H1 (cell line): ENCODE measurements around the gene ADAM12. TPM values are rescaled to one million over a fixed set of nuclear protein-coding genes. Genes with fewer than 3 reads are reported as not detected.

Source experiments
- CTCF ChIA-PET: fragments of 300-600 bp; sonication (Branson Sonifier 250); formaldehyde crosslinking; loops from one replicate; lab custom pipeline; 2021; ENCODE audit not compliant: partially characterized antibody; lab: Charles Lee
- POLR2A ChIA-PET: fragments of 300-600 bp; sonication (Branson Sonifier 250); formaldehyde crosslinking; loops from one replicate; lab custom pipeline; 2021; ENCODE audit warnings: inconsistent platforms; ENCODE audit not compliant: partially characterized antibody; lab: Charles Lee
- DNase-seq, 2 experiments: peaks; one replicate each; pipeline versions ENCODE4 v3.0.0 to v3.0.0-alpha.2; 2010 to 2022; ENCODE audit warnings: low spot score in 2 of 2, low read depth in 1 of 2, mixed read lengths in 1 of 2
- FAIRE-seq: peaks from 2 replicates; lab custom pipeline; 2011; peaks lifted over from hg19 to GRCh38; lab: Jason Lieb, UNC
- H2AFZ ChIP-seq: 2 replicates; pipeline ENCODE4 v1.8.1; 2012; ENCODE audit warnings: low read length, inconsistent platforms
- H2AK5ac ChIP-seq: 2 replicates; pipeline ENCODE4 v1.6.1; 2013; ENCODE audit warnings: low read depth, low read length
- H2BK120ac ChIP-seq: replicated peaks from 2 replicates; pipeline ENCODE3; 2013; ENCODE audit warnings: low read depth, low read length, inconsistent platforms
- H2BK12ac ChIP-seq: 2 replicates; pipeline ENCODE4 v1.6.1; 2013; ENCODE audit warnings: low read depth, low read length
- H2BK15ac ChIP-seq: 2 replicates; pipeline ENCODE4 v1.6.1; 2013; ENCODE audit warnings: low read length
- H2BK20ac ChIP-seq: 2 replicates; pipeline ENCODE4 v1.6.1; 2013; ENCODE audit warnings: low read length
- H2BK5ac ChIP-seq: 2 replicates; pipeline ENCODE4 v1.6.1; 2013; ENCODE audit warnings: low read depth, low read length
- H3K14ac ChIP-seq: 2 replicates; pipeline ENCODE4 v1.6.1; 2013; ENCODE audit warnings: inconsistent platforms; ENCODE audit not compliant: insufficient read length
- H3K18ac ChIP-seq: 2 replicates; pipeline ENCODE4 v1.6.1; 2013; ENCODE audit warnings: low read length; ENCODE audit errors: extremely low read depth
- H3K23ac ChIP-seq: 2 replicates; pipeline ENCODE4 v1.6.1; 2013; ENCODE audit warnings: inconsistent platforms; ENCODE audit not compliant: insufficient read length
- H3K23me2 ChIP-seq: 2 replicates; pipeline ENCODE4 v1.6.1; 2013; ENCODE audit warnings: low read depth, low read length
- H3K27ac ChIP-seq: 2 replicates; pipeline ENCODE4 v1.6.1; 2011; ENCODE audit warnings: low read depth, low read length, inconsistent platforms
- H3K27me3 ChIP-seq, 4 experiments: replicated peaks in 1 of 4; 1 replicate in 1 of 4; 2 replicates in 3 of 4; pipeline versions ENCODE4 v1.6.1 to v1.8.1; 2011 to 2013; ENCODE audit warnings: low read length in 3 of 4, mild to moderate bottlenecking in 3 of 4, inconsistent platforms in 2 of 4, mixed read lengths in 2 of 4, moderate library complexity in 1 of 4; ENCODE audit not compliant: control insufficient read depth in 3 of 4, insufficient read depth in 3 of 4; ENCODE audit errors: extremely low read depth in 1 of 4
- H3K36me3 ChIP-seq, 4 experiments: 2 replicates each; pipeline versions ENCODE4 v1.6.1 to v1.8.1; 2011 to 2013; ENCODE audit warnings: mild to moderate bottlenecking in 4 of 4, low read length in 3 of 4, moderate library complexity in 2 of 4, control low read depth in 1 of 4, inconsistent platforms in 1 of 4; ENCODE audit not compliant: insufficient read depth in 4 of 4, control insufficient read depth in 2 of 4
- H3K4ac ChIP-seq: replicated peaks from 2 replicates; pipeline ENCODE3; 2013; ENCODE audit warnings: low read length, low read depth, mixed read lengths, inconsistent platforms; ENCODE audit not compliant: insufficient read length
- H3K4me1 ChIP-seq, 4 experiments: replicated peaks in 1 of 4; 1 replicate in 1 of 4; 2 replicates in 3 of 4; pipeline versions ENCODE4 v1.6.1 to v1.8.1; 2011 to 2013; ENCODE audit warnings: low read length in 3 of 4, inconsistent platforms in 2 of 4, mixed read lengths in 1 of 4; ENCODE audit not compliant: insufficient read depth in 4 of 4, control insufficient read depth in 3 of 4
- H3K4me2 ChIP-seq, 2 experiments: 2 replicates each; pipeline versions ENCODE4 v1.6.1 to v1.8.1; 2011 to 2013; ENCODE audit warnings: low read depth in 2 of 2, low read length in 2 of 2, control low read depth in 1 of 2, inconsistent platforms in 1 of 2, mild to moderate bottlenecking in 1 of 2; ENCODE audit not compliant: insufficient read depth in 1 of 2
- H3K4me3 ChIP-seq, 4 experiments: fragments of 200-600, 300-600 bp in 1 of 4; sonication (generic), shearing (Covaris generic), sonication (Bioruptor Twin) in 1 of 4; 2 replicates each; pipeline versions ENCODE4 v1.5.1 to v1.8.1; 2011 to 2016; ENCODE audit warnings: low read length in 4 of 4, low read depth in 3 of 4, control low read depth in 2 of 4, inconsistent platforms in 2 of 4, mild to moderate bottlenecking in 2 of 4, mixed read lengths in 1 of 4, moderate library complexity in 1 of 4; ENCODE audit not compliant: insufficient read depth in 2 of 4; ENCODE audit errors: extremely low read depth in 1 of 4
- H3K56ac ChIP-seq: replicated peaks from 2 replicates; pipeline ENCODE3; 2013; ENCODE audit warnings: low read depth, mild to moderate bottlenecking, mixed read lengths, low read length, inconsistent platforms; ENCODE audit not compliant: insufficient read length
- H3K79me1 ChIP-seq: 2 replicates; pipeline ENCODE4 v1.6.1; 2013; ENCODE audit warnings: low read depth, low read length, control low read depth
- H3K79me2 ChIP-seq, 2 experiments: 2 replicates each; pipeline versions ENCODE4 v1.6.1 to v1.8.1; 2012 to 2013; ENCODE audit warnings: low read length in 2 of 2, mild to moderate bottlenecking in 2 of 2, inconsistent platforms in 1 of 2; ENCODE audit not compliant: insufficient read depth in 2 of 2, control insufficient read depth in 1 of 2
- H3K9ac ChIP-seq, 4 experiments: replicated peaks in 1 of 4; 1 replicate in 1 of 4; 2 replicates in 3 of 4; pipeline versions ENCODE4 v1.6.1 to v1.8.1; 2011 to 2013; ENCODE audit warnings: low read depth in 3 of 4, low read length in 3 of 4, control low read depth in 2 of 4, mild to moderate bottlenecking in 2 of 4, moderate library complexity in 2 of 4, inconsistent platforms in 1 of 4; ENCODE audit errors: extremely low read depth in 1 of 4
- H3K9me3 ChIP-seq, 2 experiments: 2 replicates each; pipeline versions ENCODE4 v1.6.1 to v1.8.1; 2012 to 2013; ENCODE audit warnings: mild to moderate bottlenecking in 2 of 2, moderate library complexity in 2 of 2, control low read depth in 1 of 2, inconsistent platforms in 1 of 2, low read depth in 1 of 2, low read length in 1 of 2, mixed read lengths in 1 of 2; ENCODE audit not compliant: insufficient read depth in 2 of 2
- H4K20me1 ChIP-seq, 2 experiments: replicated peaks in 1 of 2; 2 replicates each; pipeline versions ENCODE3 to v1.8.1; 2011 to 2013; ENCODE audit warnings: inconsistent platforms in 2 of 2, low read length in 2 of 2, mild to moderate bottlenecking in 1 of 2; ENCODE audit not compliant: insufficient read depth in 2 of 2, control insufficient read depth in 1 of 2
- H4K5ac ChIP-seq: 2 replicates; pipeline ENCODE4 v1.6.1; 2013; ENCODE audit warnings: low read length, low read depth, mixed read lengths, inconsistent platforms; ENCODE audit not compliant: insufficient read length
- H4K8ac ChIP-seq: 2 replicates; pipeline ENCODE4 v1.8.0; 2013; ENCODE audit warnings: mild to moderate bottlenecking, moderate library complexity, low read length, inconsistent platforms; ENCODE audit not compliant: insufficient read depth; ENCODE audit errors: extremely low read depth
- H4K91ac ChIP-seq: replicated peaks from 2 replicates; pipeline ENCODE3; 2013; ENCODE audit warnings: low read length, mixed read lengths, inconsistent platforms; ENCODE audit not compliant: insufficient read length
- BCL11A ChIP-seq, 2 experiments: IDR thresholded peaks; one replicate each; pipeline ENCODE4 v1.6.1; 2011; ENCODE audit warnings: low read depth in 2 of 2, low read length in 2 of 2, mild to moderate bottlenecking in 2 of 2
- NANOG ChIP-seq: IDR thresholded peaks from 2 replicates; pipeline ENCODE4 v1.6.1; 2011; ENCODE audit warnings: low read length, low read depth, mild to moderate bottlenecking, inconsistent platforms; ENCODE audit not compliant: insufficient read depth, poor library complexity, severe bottlenecking
- WGBS, 2 experiments: shearing (Covaris generic) in 1 of 2; methylation state at CpG; one replicate each; pipeline versions ENCODE4 v1.1.6 to v1.1.7; 2013 to 2015; ENCODE audit warnings: low lambda C conversion rate in 2 of 2, mixed read lengths in 2 of 2, inconsistent platforms in 1 of 2, low coverage in 1 of 2, missing lambda C conversion rate in 1 of 2; ENCODE audit not compliant: insufficient replicate concordance in 2 of 2, insufficient coverage in 1 of 2, insufficient read length in 1 of 2; ENCODE audit errors: extremely low coverage in 1 of 2, missing lambda C conversion rate in 1 of 2; 5-methylcytosine and 5-hydroxymethylcytosine counted together
- polyA plus RNA-seq, 7 experiments: library from polyadenylated mRNA; depleted of rRNA in 3 of 7; stranded (reverse) in 5 of 7; unstranded in 2 of 7; fragments of >200 nt in 5 of 7; fragments of 200-250 nt in 2 of 7; gene quantifications; 1 replicate in 5 of 7; 2 replicates in 1 of 7; 4 replicates in 1 of 7; pipeline versions ENCODE4 v1.2.1 to v1.2.3, GENCODE V29; 2011 to 2013; ENCODE audit warnings: missing spikeins in 2 of 7, mixed read lengths in 2 of 7
- total RNA-seq: library from RNA; stranded (reverse); fragmentation: NEBNext Ultra II Directional; extraction: Animal tissue kit (Norgen Biotek cat#: 25700); gene quantifications from 2 replicates; pipeline ENCODE4 v1.2.1, GENCODE V29; 2021
- TF ChIP-seq, protein P1 (sequence below): IDR thresholded peaks from 2 replicates; pipeline ENCODE4 v1.6.1; 2011; ENCODE audit warnings: low read length, improper control_type of control experiment

ADAM12 gene
- total and polyA plus RNA-seq, 2 of the 8 experiments (the other 6 are each of a cell fraction or from before 2014, with no cell fraction given), result 0.07 to 0.17 TPM

DNA sequence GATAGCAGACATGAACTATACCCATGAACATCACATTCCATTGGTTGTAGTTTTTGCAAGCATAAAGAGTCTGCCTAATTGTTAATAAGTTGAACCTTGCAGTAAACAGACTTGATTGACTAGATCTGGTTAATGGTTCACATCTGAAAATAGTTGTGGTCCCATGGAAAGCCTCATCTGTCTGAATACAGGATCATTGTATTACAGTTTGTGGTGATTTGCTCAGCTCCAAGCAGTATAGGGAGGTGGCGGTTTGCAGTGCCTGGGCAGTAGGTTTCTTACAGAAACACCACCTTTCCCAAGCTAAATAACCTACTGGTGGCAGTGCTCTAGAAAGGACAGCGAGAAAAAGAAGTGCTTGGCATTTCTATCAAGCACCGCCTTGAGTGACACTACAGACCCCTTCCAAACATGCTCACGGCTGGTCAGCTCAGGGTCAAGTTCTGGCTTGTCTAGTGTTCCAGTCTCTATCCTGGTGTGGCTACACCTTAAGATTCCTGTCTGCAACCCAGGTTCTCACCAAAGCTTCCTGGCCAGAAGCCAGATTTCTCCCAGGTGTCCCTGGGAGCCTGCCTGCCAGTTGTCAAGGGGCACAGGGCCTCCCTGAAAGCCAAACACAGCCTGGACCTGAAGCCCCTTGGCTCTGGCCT is 372.0 kb downstream of the ADAM12 start:
- CTCF ChIA-PET, result interaction anchor here (1.3 to 1.6 kb wide), 2 partner anchors 12 to 34 kb away, joined by 3 to 6 read pairs; no protein-coding TSS in a partner anchor
- no peak for DNase-seq

More for the DNA sequence above, 372.0 kb downstream of the ADAM12 start:
- H4K20me1 ChIP-seq, result no peaks in the 10 kb centered on the region
- no peak overlapping the region for H2AFZ ChIP-seq
- H4K5ac ChIP-seq, result no peak overlapping the region
- no peaks in the 10 kb centered on the region; a peak in 1 of 7 replicates for H3K4me1 ChIP-seq
- no peak overlapping the region for H3K23ac ChIP-seq
- no peak overlapping the region for H2AK5ac ChIP-seq
- H3K27ac ChIP-seq, result 0 out of 2 replicates have a peak overlapping the region, but pooled peaks have one; percentile 15
- H2BK120ac ChIP-seq, result no peak overlapping the region
- H3K79me1 ChIP-seq, result no peaks in the 10 kb centered on the region
- H3K9me3 ChIP-seq, result no peaks in the 10 kb centered on the region
- no peak overlapping the region for H4K91ac ChIP-seq
- H3K36me3 ChIP-seq, result no peaks in the 10 kb centered on the region
- no peak overlapping the region for H3K4me3 ChIP-seq
- no peaks in the 10 kb centered on the region for H3K27me3 ChIP-seq
- H4K8ac ChIP-seq, result no peak overlapping the region
- no peak overlapping the region for H3K4me2 ChIP-seq
- no peak overlapping the region for H2BK15ac ChIP-seq
- WGBS, 2 experiments, result 97% methylated on average over 4 of the region's 4 CpGs; no CpG with 5 or more reads in 1 of the 2 experiments
- H3K56ac ChIP-seq, result no peak overlapping the region
- TF ChIP-seq BCL11A (IDR thresholded peaks at IDR 0.05; ENCODE audit: low read depth in 2 of 2, low read length in 2 of 2), result no peak
- TF ChIP-seq NANOG, result no peak
- TF ChIP-seq, protein P1, sequence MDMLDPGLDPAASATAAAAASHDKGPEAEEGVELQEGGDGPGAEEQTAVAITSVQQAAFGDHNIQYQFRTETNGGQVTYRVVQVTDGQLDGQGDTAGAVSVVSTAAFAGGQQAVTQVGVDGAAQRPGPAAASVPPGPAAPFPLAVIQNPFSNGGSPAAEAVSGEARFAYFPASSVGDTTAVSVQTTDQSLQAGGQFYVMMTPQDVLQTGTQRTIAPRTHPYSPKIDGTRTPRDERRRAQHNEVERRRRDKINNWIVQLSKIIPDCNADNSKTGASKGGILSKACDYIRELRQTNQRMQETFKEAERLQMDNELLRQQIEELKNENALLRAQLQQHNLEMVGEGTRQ, result no peak
- no peak overlapping the region for H3K4ac ChIP-seq
- POLR2A ChIA-PET, result no interaction called here
- FAIRE-seq, result no peak
- no peak overlapping the region for H2BK5ac ChIP-seq
- H3K18ac ChIP-seq, result no peak overlapping the region
- no peak overlapping the region for H2BK12ac ChIP-seq
- no peak overlapping the region for H3K9ac ChIP-seq
- H3K14ac ChIP-seq, result no peak overlapping the region
- no peaks in the 10 kb centered on the region for H3K23me2 ChIP-seq
- H2BK20ac ChIP-seq, result no peak overlapping the region
- no peaks in the 10 kb centered on the region for H3K79me2 ChIP-seq
